ENCODE data around the gene LCN6.

DNA sequence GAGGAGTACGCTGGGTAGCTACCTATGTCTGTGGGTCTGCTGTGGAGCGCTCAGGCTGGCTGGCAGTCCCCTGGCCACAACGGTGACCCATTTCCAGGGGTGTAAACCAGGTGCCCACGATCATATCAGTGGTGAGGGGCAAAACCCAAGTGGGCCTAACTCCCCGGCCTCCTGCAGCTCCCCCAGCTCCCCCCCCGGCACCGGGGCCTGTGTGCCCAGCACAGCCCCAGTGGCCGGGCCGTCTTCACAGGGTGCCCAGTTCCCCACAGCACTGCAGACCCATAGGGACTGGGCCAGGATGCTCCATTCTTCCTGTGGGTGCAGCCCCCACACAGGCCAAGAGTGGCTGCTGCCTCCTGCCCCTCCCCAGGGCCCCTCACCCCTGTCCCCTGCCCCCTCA is 10.7 kb upstream of the LCN6 start:
- TF ChIP-seq CTCF (IDR thresholded peaks at IDR 0.05), result no peak
- no peak for TF ChIP-seq POLR2A (IDR thresholded peaks at IDR 0.05)
